A673 (cell line): ENCODE measurements around the gene NHERF2. TPM values are rescaled to one million over a fixed set of nuclear protein-coding genes. Genes with fewer than 3 reads are reported as not detected.

Source experiments
- BruUV-seq: library from RNA; stranded (reverse); fragments of 400-500 nt; replicated peaks from 2 replicates; lab custom pipeline; 2021; lab: Mats Ljungman, UMichigan
- CTCF ChIA-PET: fragments of 300-600 bp; sonication (Branson Sonifier 250); formaldehyde crosslinking; loops from one replicate; lab custom pipeline; 2022; ENCODE audit warnings: antibody characterized with exemption; lab: Charles Lee
- POLR2A ChIA-PET: fragments of 300-600 bp; sonication (Branson Sonifier 250); formaldehyde crosslinking; loops from one replicate; lab custom pipeline; 2022; ENCODE audit warnings: antibody characterized with exemption; ENCODE audit not compliant: low non-redundant PET; lab: Charles Lee
- DNase-seq: peaks from one replicate; pipeline ENCODE4 v3.0.0-alpha.2; 2015; ENCODE audit warnings: low spot score
- H3K27ac ChIP-seq: fragments of 200-600 bp; sonication (generic); 2 replicates; pipeline ENCODE4 v1.5.1; 2016; ENCODE audit warnings: mixed run types, low read depth, mild to moderate bottlenecking, mixed read lengths, antibody characterized with exemption, low read length; ENCODE audit not compliant: poor library complexity, severe bottlenecking
- H3K27me3 ChIP-seq: fragments of 200-600 bp; sonication (generic); replicated peaks from 2 replicates; pipeline ENCODE4 v1.6.1; 2017; ENCODE audit warnings: mixed run types, low read depth, mild to moderate bottlenecking, mixed read lengths, antibody characterized with exemption, low read length; ENCODE audit not compliant: insufficient read depth, poor library complexity
- H3K36me3 ChIP-seq: fragments of 200-600 bp; sonication (generic); 2 replicates; pipeline ENCODE4 v1.6.1; 2016; ENCODE audit warnings: mixed run types, mild to moderate bottlenecking, mixed read lengths, antibody characterized with exemption, low read length; ENCODE audit not compliant: insufficient read depth, poor library complexity, severe bottlenecking
- H3K4me1 ChIP-seq: fragments of 200-600 bp; sonication (generic); 2 replicates; pipeline ENCODE4 v1.6.1; 2017; ENCODE audit warnings: mixed run types, mild to moderate bottlenecking, mixed read lengths, antibody characterized with exemption, low read length; ENCODE audit not compliant: insufficient read depth, poor library complexity, severe bottlenecking
- H3K4me3 ChIP-seq: fragments of 200-600 bp; sonication (generic); 2 replicates; pipeline ENCODE4 v1.5.1; 2016; ENCODE audit warnings: low read depth, mixed run types, mild to moderate bottlenecking, mixed read lengths, low read length; ENCODE audit not compliant: poor library complexity, severe bottlenecking
- H3K9me3 ChIP-seq: fragments of 200-600 bp; sonication (generic); 2 replicates; pipeline ENCODE4 v1.6.1; 2016; ENCODE audit warnings: mixed run types, low read depth, mild to moderate bottlenecking, mixed read lengths, antibody characterized with exemption, low read length; ENCODE audit not compliant: poor library complexity, severe bottlenecking
- CTCF ChIP-seq: fragments of 300-800, 200-600 bp; sonication (generic); conservative IDR thresholded peaks from 2 replicates; pipeline ENCODE4 v1.5.1; 2017; ENCODE audit warnings: low read depth, mild to moderate bottlenecking, antibody characterized with exemption, low read length, moderate library complexity, mixed read lengths
- EZH2 ChIP-seq: fragments of 200-600 bp; sonication (generic); IDR thresholded peaks from 2 replicates; pipeline ENCODE4 v1.6.1; 2017; ENCODE audit warnings: borderline replicate concordance, low read depth, mild to moderate bottlenecking, mixed read lengths, antibody characterized with exemption, low read length; ENCODE audit not compliant: poor library complexity, severe bottlenecking
- intact Hi-C: fragments of 100-400 bp; cut with micrococcal nuclease; formaldehyde crosslinking; loops from one replicate; pipeline ENCODE4 v1.10.0; 2022; ENCODE audit not compliant: unreplicated experiment
- total RNA-seq: library from RNA; stranded (reverse); gene quantifications from 2 replicates; pipeline ENCODE4 v1.2.3, GENCODE V29; 2021

The NHERF2 gene
- total RNA-seq, 1 experiment from 2014 or later = 19.5 TPM

GRCh38 chr16:2042171-2042985 is 15.7 kb downstream of the NHERF2 start:
- Histone ChIP-seq H3K36me3 (no peaks in the 10 kb centered on the region), H3K27ac (no peak overlapping the region), H3K4me1 (peaks cover 23% of the 10 kb centered on the region), H3K4me3 (no peak overlapping the region), H3K27me3 (no peaks in the 10 kb centered on the region), H3K9me3 (no peaks in the 10 kb centered on the region)
- no TSS peak for BruUV-seq
- ChIA-PET POLR2A (no interaction called here), CTCF (no interaction called here)
- DNase-seq = no peak
- no peak for TF ChIP-seq CTCF
- no peak for TF ChIP-seq EZH2
- intact Hi-C loops = no loop called here

- BruUV-seq = no TSS peak
- no peak for DNase-seq
- ChIA-PET POLR2A (no interaction called here), CTCF (no interaction called here)
- Histone ChIP-seq H3K4me1 (peaks cover 16% of the 10 kb centered on the region), H3K27ac (no peak overlapping the region), H3K4me3 (no peak overlapping the region), H3K27me3 (no peaks in the 10 kb centered on the region), H3K9me3 (no peaks in the 10 kb centered on the region), H3K36me3 (no peaks in the 10 kb centered on the region)
- intact Hi-C loops = no loop called here
- TF ChIP-seq EZH2 = no peak
- TF ChIP-seq CTCF = no peak
Measured at GRCh38 chr16:2042986-2043666, 16.4 kb downstream of the NHERF2 start.

GRCh38 chr16:2043667-2044451 is 17.2 kb downstream of the NHERF2 start:
- H3K4me1 ChIP-seq = peaks cover 9% of the 10 kb centered on the region
- DNase-seq = no peak
- no peaks in the 10 kb centered on the region for H3K27me3 ChIP-seq
- H3K4me3 ChIP-seq = no peak overlapping the region
- no peaks in the 10 kb centered on the region for H3K9me3 ChIP-seq
- ChIA-PET POLR2A (no interaction called here), CTCF (no interaction called here)
- intact Hi-C loops = no loop called here
- TF ChIP-seq EZH2 (no peak), CTCF (no peak)
- H3K27ac ChIP-seq = no peak overlapping the region
- no peaks in the 10 kb centered on the region for H3K36me3 ChIP-seq
- no TSS peak for BruUV-seq
